GM12878 (cell line): ENCODE measurements around the gene PSENEN. TPM values are rescaled to one million over a fixed set of nuclear protein-coding genes. Genes with fewer than 3 reads are reported as not detected.
A peak's percentile ranks its signal among the peaks of the same experiment; 100 is the strongest.

Experiments used
- BCLAF1 ChIP-seq: fragments of 450-650 bp; IDR thresholded peaks from 2 replicates; pipeline ENCODE4 v1.6.1; 2017; ENCODE audit warnings: antibody characterized with exemption, mild to moderate bottlenecking, moderate library complexity
- E4F1 ChIP-seq: fragments of 450-650 bp; IDR thresholded peaks from 2 replicates; pipeline ENCODE4 v1.6.1; 2018; ENCODE audit warnings: borderline replicate concordance, mild to moderate bottlenecking; ENCODE audit not compliant: partially characterized antibody
- ELK1 ChIP-seq: IDR thresholded peaks from 2 replicates; pipeline ENCODE4 v1.6.1; 2012; ENCODE audit warnings: low read depth, low read length, improper control_type of control experiment
- ETV6 ChIP-seq, 2 experiments: fragments of 450-650 bp in 1 of 2; IDR thresholded peaks in 1 of 2; conservative IDR thresholded peaks in 1 of 2; 2 replicates each; pipeline ENCODE4 v1.6.1; 2014; ENCODE audit warnings: antibody characterized with exemption in 1 of 2, borderline replicate concordance in 1 of 2, low read depth in 1 of 2, mild to moderate bottlenecking in 1 of 2, moderate library complexity in 1 of 2
- IKZF2 ChIP-seq, 2 experiments: fragments of 450-650 bp; IDR thresholded peaks; 2 replicates each; pipeline ENCODE4 v1.6.1; 2017; ENCODE audit warnings: mild to moderate bottlenecking in 2 of 2, moderate library complexity in 2 of 2
- MYB ChIP-seq: fragments of 150-350 bp; IDR thresholded peaks from 2 replicates; pipeline ENCODE4 v1.6.1; 2014; ENCODE audit warnings: mild to moderate bottlenecking, low read depth, low read length, borderline replicate concordance
- PAX8 ChIP-seq: fragments of 450-650 bp; IDR thresholded peaks from 2 replicates; pipeline ENCODE4 v1.6.1; 2017; ENCODE audit warnings: mild to moderate bottlenecking, moderate library complexity
- RELB ChIP-seq: fragments of 450-650 bp; IDR thresholded peaks from 2 replicates; pipeline ENCODE4 v1.6.1; 2017; ENCODE audit warnings: low read depth, mild to moderate bottlenecking, moderate library complexity
- SMARCA5 ChIP-seq: fragments of 450-650 bp; IDR thresholded peaks from 2 replicates; pipeline ENCODE4 v1.6.1; 2017; ENCODE audit warnings: mild to moderate bottlenecking
- SREBF2 ChIP-seq: IDR thresholded peaks from 2 replicates; pipeline ENCODE4 v1.6.1; 2012; ENCODE audit warnings: mild to moderate bottlenecking, low read length
- ZBTB33 ChIP-seq: fragments of 450-650 bp; IDR thresholded peaks from 2 replicates; pipeline ENCODE4 v1.6.1; 2017; ENCODE audit warnings: mild to moderate bottlenecking
- ZBTB40 ChIP-seq: fragments of 450-650 bp; IDR thresholded peaks from 2 replicates; pipeline ENCODE4 v1.6.1; 2016; ENCODE audit warnings: mild to moderate bottlenecking, moderate library complexity, borderline replicate concordance
- ZNF274 ChIP-seq: IDR thresholded peaks from one replicate; pipeline ENCODE4 v1.8.0; 2011; ENCODE audit not compliant: insufficient read length, insufficient read depth
- ZNF384 ChIP-seq: IDR thresholded peaks from 2 replicates; pipeline ENCODE4 v1.6.1; 2012; ENCODE audit warnings: low read depth, mild to moderate bottlenecking, low read length, improper control_type of control experiment, borderline replicate concordance
- polyA plus RNA-seq, 11 experiments: library from polyadenylated mRNA; depleted of rRNA in 4 of 11; unstranded in 6 of 11; stranded (reverse) in 5 of 11; fragments of >200 nt; fragmentation: Nextera tagmentation in 4 of 11; fragmentation: Illumina TruSeq in 1 of 11; extraction: Ambion mirVana in 4 of 11; extraction: Trizol in 1 of 11; gene quantifications; 1 replicate in 1 of 11; 2 replicates in 10 of 11; pipeline versions ENCODE4 v1.2.1 to v1.2.3, GENCODE V29; 2011 to 2016; ENCODE audit warnings: inconsistent platforms in 2 of 11, missing spikeins in 2 of 11, low read depth in 1 of 11
- total RNA-seq, 4 experiments: library from RNA; depleted of rRNA in 3 of 4; stranded (reverse); fragments of >200 nt in 3 of 4; fragmentation: Illumina TruSeq in 1 of 4; extraction: Trizol in 1 of 4; gene quantifications; 2 replicates each; pipeline versions ENCODE4 v1.2.1 to v1.2.3, GENCODE V29; 2013 to 2021

Gene PSENEN
- total and polyA plus RNA-seq, 10 of the 15 experiments (the other 5 are each of a cell fraction or from before 2014, with no cell fraction given), result 14.4 to 178 (median 43.5) TPM

- TF ChIP-seq BCLAF1 (no peak), MYB (no peak), ZBTB33 (no peak), SREBF2 (no peak), E4F1 (peak; percentile 54), ETV6 (conservative IDR thresholded peaks at IDR 0.05 in 1 of 2, IDR thresholded peaks at IDR 0.05 in 1 of 2; ENCODE audit: borderline replicate concordance in 1 of 2, low read depth in 1 of 2) (no peak), RELB (no peak), PAX8 (no peak), ELK1 (no peak), IKZF2 (IDR thresholded peaks at IDR 0.05) (no peak), SMARCA5 (no peak), ZNF384 (no peak), ZBTB40 (no peak), ZNF274 (no peak)
Observed at GRCh38 chr19:35717665-35718344, 27.6 kb upstream of the PSENEN start, which contains the start of gene KMT2B (continued).
